ENCODE measurements around the gene GPR107. TPM values are rescaled to one million over a fixed set of nuclear protein-coding genes. Genes with fewer than 3 reads are reported as not detected.

GPR107 gene
- total and polyA plus RNA-seq, 2 experiments from 2014 or later, result 8.0 to 18.9 TPM

- TF ChIP-seq EZH2phosphoT487 (IDR thresholded peaks at IDR 0.05; ENCODE audit: insufficient read depth, low read depth), result no peak
- TF ChIP-seq EZH2 (IDR thresholded peaks at IDR 0.05; ENCODE audit: insufficient read depth, poor library complexity, severe bottlenecking), result no peak
- no peaks in the 10 kb centered on the region for H3K79me2 ChIP-seq (ENCODE audit: insufficient read depth)
- H3K4me3 ChIP-seq, result no peak overlapping the region
- in situ Hi-C loops (cut with MboI), result loop anchor here (25.0 kb wide), 1 partner anchor 587 kb away; the partner anchor contains the start of gene EXOSC2
- WGBS, 2 experiments (ENCODE audit: low coverage in 1 of 2, low lambda C conversion rate in 2 of 2, missing lambda C conversion rate in 2 of 2), result 73 to 81% methylated on average over 3 of the region's 3 CpGs
- no peaks in the 10 kb centered on the region for H3K27me3 ChIP-seq (replicated peaks; ENCODE audit: insufficient read depth)
- no peak overlapping the region for H3K27ac ChIP-seq
- H3K4me1 ChIP-seq (ENCODE audit: insufficient read depth), result no peaks in the 10 kb centered on the region
- H3K9me2 ChIP-seq (ENCODE audit: insufficient read depth), result no peaks in the 10 kb centered on the region
- H2AFZ ChIP-seq, result no peak overlapping the region
- DNase-seq, result no peak
- H3K9me3 ChIP-seq (ENCODE audit: low read depth), result no peaks in the 10 kb centered on the region
- no peak overlapping the region for H3K9ac ChIP-seq
- peaks cover 18% of the 10 kb centered on the region for H3F3A ChIP-seq (ENCODE audit: insufficient read depth)
- peaks cover 23% of the 10 kb centered on the region for H3K36me3 ChIP-seq (ENCODE audit: low read depth)
- H4K20me1 ChIP-seq (ENCODE audit: insufficient read depth), result no peaks in the 10 kb centered on the region
- no peak overlapping the region for H3K4me2 ChIP-seq (ENCODE audit: unreplicated experiment)
Measured at GRCh38 chr9:130100681-130101080, 47.0 kb downstream of the GPR107 start.

- Histone ChIP-seq H3K27me3 (replicated peaks; ENCODE audit: insufficient read depth) (no peaks in the 10 kb centered on the region), H3K4me1 (ENCODE audit: insufficient read depth) (peaks cover 2% of the 10 kb centered on the region; the same call in 1 of the 2 replicates), H3K79me2 (ENCODE audit: insufficient read depth) (no peaks in the 10 kb centered on the region), H3K9me2 (ENCODE audit: insufficient read depth) (no peaks in the 10 kb centered on the region), H3F3A (ENCODE audit: insufficient read depth) (peaks cover 27% of the 10 kb centered on the region), H3K27ac (no peak overlapping the region), H4K20me1 (ENCODE audit: insufficient read depth) (no peaks in the 10 kb centered on the region), H3K9ac (no peak overlapping the region), H2AFZ (no peak overlapping the region), H3K4me3 (no peak overlapping the region), H3K4me2 (ENCODE audit: unreplicated experiment) (no peak overlapping the region), H3K36me3 (ENCODE audit: low read depth) (peaks cover 27% of the 10 kb centered on the region), H3K9me3 (ENCODE audit: low read depth) (no peaks in the 10 kb centered on the region)
- WGBS, 2 experiments (ENCODE audit: low coverage in 1 of 2, low lambda C conversion rate in 2 of 2, missing lambda C conversion rate in 2 of 2), result 44 to 50% methylated on average over 9 of the region's 9 CpGs
- no peak for DNase-seq
- TF ChIP-seq EZH2phosphoT487 (IDR thresholded peaks at IDR 0.05; ENCODE audit: insufficient read depth, low read depth) (no peak), EZH2 (IDR thresholded peaks at IDR 0.05; ENCODE audit: insufficient read depth, poor library complexity, severe bottlenecking) (no peak)
- in situ Hi-C loops (cut with MboI), result loop anchor here (25.0 kb wide), 1 partner anchor 585 kb away; the partner anchor contains the start of gene EXOSC2
Measured at GRCh38 chr9:130101915-130102314, 48.2 kb downstream of the GPR107 start.

GRCh38 chr9:130104491-130105193 lies 50.9 kb downstream of the GPR107 start:
- no peak for DNase-seq
- Histone ChIP-seq H3F3A (ENCODE audit: insufficient read depth) (peaks cover 31% of the 10 kb centered on the region), H3K9ac (no peak overlapping the region), H2AFZ (no peak overlapping the region), H3K79me2 (ENCODE audit: insufficient read depth) (no peaks in the 10 kb centered on the region), H3K36me3 (ENCODE audit: low read depth) (peaks cover 22% of the 10 kb centered on the region), H3K9me2 (ENCODE audit: insufficient read depth) (no peaks in the 10 kb centered on the region), H3K4me3 (no peak overlapping the region), H3K9me3 (ENCODE audit: low read depth) (no peaks in the 10 kb centered on the region), H4K20me1 (ENCODE audit: insufficient read depth) (no peaks in the 10 kb centered on the region), H3K27me3 (replicated peaks; ENCODE audit: insufficient read depth) (no peaks in the 10 kb centered on the region), H3K4me2 (ENCODE audit: unreplicated experiment) (no peak overlapping the region), H3K4me1 (ENCODE audit: insufficient read depth) (peaks cover 13% of the 10 kb centered on the region), H3K27ac (no peak overlapping the region)
- 60 to 68% methylated on average over 4 of the region's 4 CpGs for WGBS, 2 experiments (ENCODE audit: low coverage in 1 of 2, low lambda C conversion rate in 2 of 2, missing lambda C conversion rate in 2 of 2)
- in situ Hi-C loops (cut with MboI), result loop anchor here (25.0 kb wide), 1 partner anchor 583 kb away; the partner anchor contains the start of gene EXOSC2
- TF ChIP-seq EZH2phosphoT487 (IDR thresholded peaks at IDR 0.05; ENCODE audit: insufficient read depth, low read depth) (no peak), EZH2 (IDR thresholded peaks at IDR 0.05; ENCODE audit: insufficient read depth, poor library complexity, severe bottlenecking) (no peak)

- in situ Hi-C loops (cut with MboI), result loop anchor here (25.0 kb wide), 1 partner anchor 580 kb away; the partner anchor contains the start of gene EXOSC2
- H2AFZ ChIP-seq, result no peak overlapping the region
- H3K9me2 ChIP-seq (ENCODE audit: insufficient read depth), result no peaks in the 10 kb centered on the region
Measured at GRCh38 chr9:130106860-130107233, 53.1 kb downstream of the GPR107 start.

More at GRCh38 chr9:130106860-130107233, 53.1 kb downstream of the GPR107 start:
- no peak for TF ChIP-seq EZH2phosphoT487 (IDR thresholded peaks at IDR 0.05; ENCODE audit: insufficient read depth, low read depth)
- no peak for TF ChIP-seq EZH2 (IDR thresholded peaks at IDR 0.05; ENCODE audit: insufficient read depth, poor library complexity, severe bottlenecking)
- no peak overlapping the region for H3K4me3 ChIP-seq
- no peak overlapping the region for H3K27ac ChIP-seq
- H3K4me2 ChIP-seq (ENCODE audit: unreplicated experiment), result no peak overlapping the region
- H3K27me3 ChIP-seq (replicated peaks; ENCODE audit: insufficient read depth), result no peaks in the 10 kb centered on the region
- H3F3A ChIP-seq (ENCODE audit: insufficient read depth), result peaks cover 31% of the 10 kb centered on the region
- no peaks in the 10 kb centered on the region for H3K79me2 ChIP-seq (ENCODE audit: insufficient read depth)
- peaks cover 17% of the 10 kb centered on the region; the same call in 1 of the 2 replicates for H3K36me3 ChIP-seq (ENCODE audit: low read depth)
- H3K9me3 ChIP-seq (ENCODE audit: low read depth), result no peaks in the 10 kb centered on the region
- 80% methylated on average over 2 of the region's 2 CpGs for WGBS, 2 experiments (ENCODE audit: low coverage in 1 of 2, low lambda C conversion rate in 2 of 2, missing lambda C conversion rate in 2 of 2)
- DNase-seq, result no peak
- H3K9ac ChIP-seq, result no peak overlapping the region; the same call in 1 of the 2 replicates
- H3K4me1 ChIP-seq (ENCODE audit: insufficient read depth), result peaks cover 17% of the 10 kb centered on the region
- H4K20me1 ChIP-seq (ENCODE audit: insufficient read depth), result no peaks in the 10 kb centered on the region

Data from GM23248 (cell line).